ENCODE measurements around the gene BIRC7. TPM values are rescaled to one million over a fixed set of nuclear protein-coding genes. Genes with fewer than 3 reads are reported as not detected.

Gene BIRC7
- total RNA-seq, 2 donors from 2014 or later: not detected

DNA sequence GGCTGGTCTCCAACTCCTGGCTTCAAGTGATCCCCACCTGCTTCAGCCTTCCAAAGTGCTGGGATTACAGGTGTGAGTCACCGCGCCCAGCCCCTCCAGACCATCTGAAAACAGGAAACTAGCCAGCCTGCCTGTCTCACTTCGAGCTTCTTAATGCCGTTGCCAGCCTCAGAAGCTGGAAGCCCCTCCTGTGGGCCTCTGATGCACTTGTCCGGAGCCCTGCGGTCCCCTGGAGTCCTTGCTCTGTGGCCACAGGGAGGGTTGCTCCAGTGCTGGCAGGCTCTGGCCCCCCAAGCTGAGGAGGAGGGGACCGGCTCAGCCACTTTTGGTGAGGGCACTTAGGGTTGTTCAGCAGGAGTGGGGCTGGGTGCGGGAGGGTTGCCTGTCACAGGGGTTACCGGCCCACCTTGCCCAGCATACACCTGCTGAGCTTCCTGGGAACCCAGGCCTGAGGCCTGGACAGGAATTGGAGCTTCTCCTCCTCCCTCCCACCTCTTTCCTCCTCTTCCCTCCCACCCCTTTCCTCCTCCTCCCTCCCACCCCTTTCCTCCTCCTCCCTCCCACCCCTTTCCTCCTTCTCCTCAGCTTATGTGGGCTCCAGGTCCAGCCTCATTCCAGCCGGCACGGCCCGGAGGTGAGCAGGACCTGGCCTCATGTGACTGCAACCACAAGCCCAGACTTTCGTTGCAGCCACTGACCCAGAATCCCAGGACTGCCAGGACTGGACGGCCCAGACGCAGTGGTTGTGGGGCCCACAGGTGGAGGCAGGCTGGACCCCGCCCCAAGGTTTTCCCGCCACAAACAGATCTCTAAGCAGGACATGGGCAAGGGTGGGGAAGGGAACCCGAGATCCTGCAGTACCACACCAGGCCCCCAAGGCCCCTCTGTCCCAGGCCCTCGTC, 9.4 kb upstream of the BIRC7 start:
- no peak for DNase-seq
- H3K4me1 ChIP-seq: no peaks in the 10 kb centered on the region
- intact Hi-C loops (cut with DNase I): no loop called here

DNA sequence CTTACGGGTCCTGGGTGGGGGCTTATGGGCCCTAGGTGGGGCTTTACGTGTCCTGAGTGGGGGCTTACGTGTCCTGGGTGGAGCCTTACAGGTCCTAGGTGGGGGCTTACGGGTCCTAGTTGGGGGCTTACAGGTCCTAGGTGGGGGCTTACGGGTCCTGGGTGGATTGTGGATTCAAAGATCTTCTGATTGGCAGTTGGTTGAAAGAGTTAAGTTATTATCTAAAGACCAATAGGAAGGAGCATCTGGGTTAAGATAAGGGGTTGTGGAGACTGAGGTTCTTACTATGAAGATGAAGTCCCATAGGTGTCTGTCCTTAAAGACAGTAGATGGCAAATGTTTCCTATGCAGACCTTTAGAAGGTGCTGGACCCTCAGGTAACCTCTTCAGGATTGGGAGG, 8.4 kb upstream of the BIRC7 start:
- H3K27me3 ChIP-seq: no peaks in the 10 kb centered on the region

More for the DNA sequence above, 9.4 kb upstream of the BIRC7 start:
- Histone ChIP-seq H3K9me3 (no peaks in the 10 kb centered on the region), H3K9ac (ENCODE audit: low read depth in 2 of 2, low read length in 2 of 2) (no peak overlapping the region), H3K36me3 (no peaks in the 10 kb centered on the region), H3K27ac (no peak overlapping the region), H3K4me3 (no peak overlapping the region), H3K27me3 (no peaks in the 10 kb centered on the region)
- TF ChIP-seq, protein P1, sequence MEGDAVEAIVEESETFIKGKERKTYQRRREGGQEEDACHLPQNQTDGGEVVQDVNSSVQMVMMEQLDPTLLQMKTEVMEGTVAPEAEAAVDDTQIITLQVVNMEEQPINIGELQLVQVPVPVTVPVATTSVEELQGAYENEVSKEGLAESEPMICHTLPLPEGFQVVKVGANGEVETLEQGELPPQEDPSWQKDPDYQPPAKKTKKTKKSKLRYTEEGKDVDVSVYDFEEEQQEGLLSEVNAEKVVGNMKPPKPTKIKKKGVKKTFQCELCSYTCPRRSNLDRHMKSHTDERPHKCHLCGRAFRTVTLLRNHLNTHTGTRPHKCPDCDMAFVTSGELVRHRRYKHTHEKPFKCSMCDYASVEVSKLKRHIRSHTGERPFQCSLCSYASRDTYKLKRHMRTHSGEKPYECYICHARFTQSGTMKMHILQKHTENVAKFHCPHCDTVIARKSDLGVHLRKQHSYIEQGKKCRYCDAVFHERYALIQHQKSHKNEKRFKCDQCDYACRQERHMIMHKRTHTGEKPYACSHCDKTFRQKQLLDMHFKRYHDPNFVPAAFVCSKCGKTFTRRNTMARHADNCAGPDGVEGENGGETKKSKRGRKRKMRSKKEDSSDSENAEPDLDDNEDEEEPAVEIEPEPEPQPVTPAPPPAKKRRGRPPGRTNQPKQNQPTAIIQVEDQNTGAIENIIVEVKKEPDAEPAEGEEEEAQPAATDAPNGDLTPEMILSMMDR (IDR thresholded peaks at IDR 0.05): no peak

DNA sequence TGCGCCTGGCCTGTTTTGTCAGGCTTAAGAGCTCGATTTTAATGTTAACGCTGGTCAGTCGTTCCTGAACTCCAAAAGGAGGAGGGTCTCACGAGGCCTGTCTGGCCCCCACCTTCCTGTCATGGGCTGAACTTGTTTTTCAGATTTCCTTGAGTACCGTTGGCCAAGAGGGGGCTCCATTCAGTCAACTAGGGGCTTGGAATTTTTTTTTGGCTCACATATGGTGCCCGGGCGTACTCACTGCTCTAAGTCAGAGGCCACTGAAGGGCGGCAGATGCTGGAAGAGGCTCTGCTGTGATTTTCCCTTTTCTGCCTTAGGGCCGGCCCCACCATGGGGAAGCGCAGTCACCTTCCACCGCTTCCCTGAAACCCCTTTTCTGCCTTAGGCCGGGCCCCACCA, 6.9 kb upstream of the BIRC7 start:
- TF ChIP-seq, protein P1 (IDR thresholded peaks at IDR 0.05): no peak
- Histone ChIP-seq H3K9ac (ENCODE audit: low read depth in 2 of 2, low read length in 2 of 2) (no peak overlapping the region), H3K4me3 (no peak overlapping the region), H3K9me3 (no peaks in the 10 kb centered on the region), H3K27ac (no peak overlapping the region), H3K4me1 (no peaks in the 10 kb centered on the region), H3K36me3 (no peaks in the 10 kb centered on the region), H3K27me3 (no peaks in the 10 kb centered on the region)
- intact Hi-C loops (cut with DNase I): no loop called here
- no peak for DNase-seq

More for the DNA sequence above, 8.4 kb upstream of the BIRC7 start:
- Histone ChIP-seq H3K9ac (ENCODE audit: low read depth in 2 of 2, low read length in 2 of 2) (no peak overlapping the region), H3K36me3 (no peaks in the 10 kb centered on the region), H3K9me3 (no peaks in the 10 kb centered on the region), H3K4me3 (no peak overlapping the region), H3K27ac (no peak overlapping the region), H3K4me1 (no peaks in the 10 kb centered on the region)
- DNase-seq: no peak
- TF ChIP-seq, protein P1 (IDR thresholded peaks at IDR 0.05): no peak
- intact Hi-C loops (cut with DNase I): no loop called here

DNA sequence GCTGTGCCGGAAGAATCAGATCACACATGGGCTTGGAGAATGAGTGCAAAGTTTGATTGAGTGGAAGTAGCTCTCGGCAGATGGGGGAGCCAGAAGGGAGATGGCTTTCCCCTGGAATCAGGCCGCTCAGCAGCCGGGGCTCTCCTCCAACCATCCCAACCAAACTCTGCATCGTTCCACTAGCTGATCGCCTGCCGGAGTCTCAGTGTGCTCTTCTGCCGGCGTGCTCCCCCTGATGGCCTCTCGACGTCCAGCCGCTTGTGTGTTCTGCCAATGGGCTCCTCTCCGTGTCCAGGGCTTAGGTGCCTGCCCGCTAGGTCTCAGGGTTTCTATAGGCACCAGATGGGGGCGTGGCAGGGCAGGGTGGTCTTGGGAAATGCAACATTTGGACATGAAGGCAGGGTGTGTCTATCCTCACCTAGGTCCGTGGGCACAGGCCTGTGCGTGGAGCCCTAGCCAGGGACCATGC, 4.9 kb upstream of the BIRC7 start:
- peak; percentile 42 for DNase-seq
- Histone ChIP-seq H3K27ac (no peak overlapping the region), H3K4me1 (no peaks in the 10 kb centered on the region), H3K9me3 (no peaks in the 10 kb centered on the region), H3K9ac (ENCODE audit: low read depth in 2 of 2, low read length in 2 of 2) (no peak overlapping the region), H3K27me3 (no peaks in the 10 kb centered on the region), H3K4me3 (no peak overlapping the region), H3K36me3 (no peaks in the 10 kb centered on the region)
- TF ChIP-seq, protein P1 (IDR thresholded peaks at IDR 0.05): no peak
- intact Hi-C loops (cut with DNase I): no loop called here

DNA sequence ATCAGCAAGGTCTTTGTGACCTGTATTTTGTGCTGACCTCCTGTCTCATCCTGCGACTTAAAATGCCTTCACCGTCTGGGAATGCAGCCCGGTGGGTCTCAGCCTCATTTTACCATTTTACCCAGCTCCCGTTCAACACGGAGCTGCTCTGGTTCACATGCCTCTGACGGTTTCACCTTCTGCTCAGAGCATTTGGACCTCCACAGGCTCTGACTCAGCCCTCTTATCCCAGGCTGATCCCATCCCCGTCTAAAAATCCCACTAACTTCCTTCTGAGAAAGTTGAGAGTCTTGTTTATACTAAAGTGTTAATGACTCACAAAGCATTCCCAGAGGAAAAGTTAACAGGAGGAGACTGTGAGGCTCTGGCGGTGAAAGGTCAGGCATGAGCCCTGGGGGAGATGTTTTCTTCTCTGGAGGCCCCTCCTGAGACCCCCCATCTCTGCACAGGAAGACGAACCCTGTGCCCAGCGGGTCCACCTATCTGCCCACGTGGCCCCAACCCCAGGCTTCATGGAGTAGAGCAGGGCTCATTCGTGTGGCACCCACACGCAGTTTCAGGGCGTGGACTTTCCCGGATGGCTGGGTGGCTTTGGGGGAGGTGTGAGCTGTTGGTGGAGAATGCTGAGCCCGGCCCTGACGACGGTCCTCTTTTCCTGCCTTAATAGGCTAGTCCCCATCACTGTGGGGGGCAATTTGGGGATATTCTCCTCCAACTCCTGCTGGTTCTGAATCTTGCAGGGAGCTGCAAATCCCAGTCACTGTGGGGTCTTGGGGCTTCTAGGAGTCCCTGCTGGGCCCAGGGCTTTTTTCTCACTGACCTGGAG, 3.3 kb upstream of the BIRC7 start:
- no peak overlapping the region for H3K27ac ChIP-seq
- no peak for DNase-seq
- intact Hi-C loops (cut with DNase I): no loop called here
- H3K4me1 ChIP-seq: no peaks in the 10 kb centered on the region
- H3K9me3 ChIP-seq: no peaks in the 10 kb centered on the region
- H3K27me3 ChIP-seq: no peaks in the 10 kb centered on the region
- TF ChIP-seq, protein P1 (IDR thresholded peaks at IDR 0.05): no peak
- no peaks in the 10 kb centered on the region for H3K36me3 ChIP-seq
- H3K4me3 ChIP-seq: no peak overlapping the region
- no peak overlapping the region for H3K9ac ChIP-seq (ENCODE audit: low read depth in 2 of 2, low read length in 2 of 2)

All from colonic mucosa (tissue), 4 donors.